ENCODE measurements around the gene P4HTM. TPM values are rescaled to one million over a fixed set of nuclear protein-coding genes. Genes with fewer than 3 reads are reported as not detected.
A peak's percentile ranks its signal among the peaks of the same experiment; 100 is the strongest.

Gene P4HTM
- total and polyA plus RNA-seq, 2 of the 8 experiments (the other 6 are each of a cell fraction or from before 2014, with no cell fraction given): 19.1 to 25.4 TPM

DNA sequence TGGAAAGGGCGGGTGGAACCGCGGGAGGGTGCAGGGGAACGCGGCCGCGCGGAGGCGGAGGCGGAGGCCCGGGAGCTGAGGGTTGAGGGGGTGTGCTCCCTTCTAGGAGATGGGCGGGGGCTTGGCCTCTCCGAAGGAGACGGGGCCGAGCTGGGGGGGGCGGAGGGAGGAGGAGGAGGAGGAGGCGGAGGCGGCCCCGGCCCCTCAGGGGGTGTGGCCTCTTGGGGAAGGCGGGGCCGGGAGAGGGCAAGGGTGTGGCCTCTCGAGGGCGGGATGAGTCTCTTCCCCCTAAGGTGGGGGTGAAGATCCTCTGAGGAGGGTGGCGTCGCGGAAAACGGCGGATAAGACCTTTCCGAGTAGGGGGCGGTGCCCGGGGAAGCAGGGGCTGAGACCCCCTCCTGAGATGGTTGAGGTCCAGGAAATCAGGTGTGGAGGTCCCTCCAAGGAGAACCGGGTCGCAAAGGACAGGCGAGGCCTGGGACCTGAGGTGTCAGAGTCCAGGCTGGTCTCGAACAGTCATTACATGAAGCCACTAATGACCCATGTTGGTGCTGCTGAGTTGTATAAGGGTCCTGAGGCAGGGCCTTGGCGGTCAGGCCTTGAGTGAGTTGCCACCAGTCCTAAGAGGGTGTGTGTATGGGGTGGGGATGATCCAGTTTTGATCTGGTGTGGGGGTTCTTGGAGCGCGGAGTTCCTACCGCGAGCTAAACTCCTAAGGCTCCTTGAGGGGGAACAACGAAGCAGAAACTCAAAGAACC lies 17.9 kb downstream of the P4HTM start (continued):
- TF ChIP-seq, protein P1, sequence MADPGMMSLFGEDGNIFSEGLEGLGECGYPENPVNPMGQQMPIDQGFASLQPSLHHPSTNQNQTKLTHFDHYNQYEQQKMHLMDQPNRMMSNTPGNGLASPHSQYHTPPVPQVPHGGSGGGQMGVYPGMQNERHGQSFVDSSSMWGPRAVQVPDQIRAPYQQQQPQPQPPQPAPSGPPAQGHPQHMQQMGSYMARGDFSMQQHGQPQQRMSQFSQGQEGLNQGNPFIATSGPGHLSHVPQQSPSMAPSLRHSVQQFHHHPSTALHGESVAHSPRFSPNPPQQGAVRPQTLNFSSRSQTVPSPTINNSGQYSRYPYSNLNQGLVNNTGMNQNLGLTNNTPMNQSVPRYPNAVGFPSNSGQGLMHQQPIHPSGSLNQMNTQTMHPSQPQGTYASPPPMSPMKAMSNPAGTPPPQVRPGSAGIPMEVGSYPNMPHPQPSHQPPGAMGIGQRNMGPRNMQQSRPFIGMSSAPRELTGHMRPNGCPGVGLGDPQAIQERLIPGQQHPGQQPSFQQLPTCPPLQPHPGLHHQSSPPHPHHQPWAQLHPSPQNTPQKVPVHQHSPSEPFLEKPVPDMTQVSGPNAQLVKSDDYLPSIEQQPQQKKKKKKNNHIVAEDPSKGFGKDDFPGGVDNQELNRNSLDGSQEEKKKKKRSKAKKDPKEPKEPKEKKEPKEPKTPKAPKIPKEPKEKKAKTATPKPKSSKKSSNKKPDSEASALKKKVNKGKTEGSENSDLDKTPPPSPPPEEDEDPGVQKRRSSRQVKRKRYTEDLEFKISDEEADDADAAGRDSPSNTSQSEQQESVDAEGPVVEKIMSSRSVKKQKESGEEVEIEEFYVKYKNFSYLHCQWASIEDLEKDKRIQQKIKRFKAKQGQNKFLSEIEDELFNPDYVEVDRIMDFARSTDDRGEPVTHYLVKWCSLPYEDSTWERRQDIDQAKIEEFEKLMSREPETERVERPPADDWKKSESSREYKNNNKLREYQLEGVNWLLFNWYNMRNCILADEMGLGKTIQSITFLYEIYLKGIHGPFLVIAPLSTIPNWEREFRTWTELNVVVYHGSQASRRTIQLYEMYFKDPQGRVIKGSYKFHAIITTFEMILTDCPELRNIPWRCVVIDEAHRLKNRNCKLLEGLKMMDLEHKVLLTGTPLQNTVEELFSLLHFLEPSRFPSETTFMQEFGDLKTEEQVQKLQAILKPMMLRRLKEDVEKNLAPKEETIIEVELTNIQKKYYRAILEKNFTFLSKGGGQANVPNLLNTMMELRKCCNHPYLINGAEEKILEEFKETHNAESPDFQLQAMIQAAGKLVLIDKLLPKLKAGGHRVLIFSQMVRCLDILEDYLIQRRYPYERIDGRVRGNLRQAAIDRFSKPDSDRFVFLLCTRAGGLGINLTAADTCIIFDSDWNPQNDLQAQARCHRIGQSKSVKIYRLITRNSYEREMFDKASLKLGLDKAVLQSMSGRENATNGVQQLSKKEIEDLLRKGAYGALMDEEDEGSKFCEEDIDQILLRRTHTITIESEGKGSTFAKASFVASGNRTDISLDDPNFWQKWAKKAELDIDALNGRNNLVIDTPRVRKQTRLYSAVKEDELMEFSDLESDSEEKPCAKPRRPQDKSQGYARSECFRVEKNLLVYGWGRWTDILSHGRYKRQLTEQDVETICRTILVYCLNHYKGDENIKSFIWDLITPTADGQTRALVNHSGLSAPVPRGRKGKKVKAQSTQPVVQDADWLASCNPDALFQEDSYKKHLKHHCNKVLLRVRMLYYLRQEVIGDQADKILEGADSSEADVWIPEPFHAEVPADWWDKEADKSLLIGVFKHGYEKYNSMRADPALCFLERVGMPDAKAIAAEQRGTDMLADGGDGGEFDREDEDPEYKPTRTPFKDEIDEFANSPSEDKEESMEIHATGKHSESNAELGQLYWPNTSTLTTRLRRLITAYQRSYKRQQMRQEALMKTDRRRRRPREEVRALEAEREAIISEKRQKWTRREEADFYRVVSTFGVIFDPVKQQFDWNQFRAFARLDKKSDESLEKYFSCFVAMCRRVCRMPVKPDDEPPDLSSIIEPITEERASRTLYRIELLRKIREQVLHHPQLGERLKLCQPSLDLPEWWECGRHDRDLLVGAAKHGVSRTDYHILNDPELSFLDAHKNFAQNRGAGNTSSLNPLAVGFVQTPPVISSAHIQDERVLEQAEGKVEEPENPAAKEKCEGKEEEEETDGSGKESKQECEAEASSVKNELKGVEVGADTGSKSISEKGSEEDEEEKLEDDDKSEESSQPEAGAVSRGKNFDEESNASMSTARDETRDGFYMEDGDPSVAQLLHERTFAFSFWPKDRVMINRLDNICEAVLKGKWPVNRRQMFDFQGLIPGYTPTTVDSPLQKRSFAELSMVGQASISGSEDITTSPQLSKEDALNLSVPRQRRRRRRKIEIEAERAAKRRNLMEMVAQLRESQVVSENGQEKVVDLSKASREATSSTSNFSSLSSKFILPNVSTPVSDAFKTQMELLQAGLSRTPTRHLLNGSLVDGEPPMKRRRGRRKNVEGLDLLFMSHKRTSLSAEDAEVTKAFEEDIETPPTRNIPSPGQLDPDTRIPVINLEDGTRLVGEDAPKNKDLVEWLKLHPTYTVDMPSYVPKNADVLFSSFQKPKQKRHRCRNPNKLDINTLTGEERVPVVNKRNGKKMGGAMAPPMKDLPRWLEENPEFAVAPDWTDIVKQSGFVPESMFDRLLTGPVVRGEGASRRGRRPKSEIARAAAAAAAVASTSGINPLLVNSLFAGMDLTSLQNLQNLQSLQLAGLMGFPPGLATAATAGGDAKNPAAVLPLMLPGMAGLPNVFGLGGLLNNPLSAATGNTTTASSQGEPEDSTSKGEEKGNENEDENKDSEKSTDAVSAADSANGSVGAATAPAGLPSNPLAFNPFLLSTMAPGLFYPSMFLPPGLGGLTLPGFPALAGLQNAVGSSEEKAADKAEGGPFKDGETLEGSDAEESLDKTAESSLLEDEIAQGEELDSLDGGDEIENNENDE (IDR thresholded peaks at IDR 0.05; ENCODE audit: insufficient replicate concordance, low read length): no peak
- TF ChIP-seq TEAD4 (IDR thresholded peaks at IDR 0.05; ENCODE audit: low read depth, low read length) (no peak), ATF2 (IDR thresholded peaks at IDR 0.05; ENCODE audit: low read length) (no peak), BACH1 (IDR thresholded peaks at IDR 0.05; ENCODE audit: low read length) (no peak), POLR2A (IDR thresholded peaks at IDR 0.05; ENCODE audit: control extremely low read depth in 1 of 2, low read depth in 2 of 2, low read length in 2 of 2) (0 out of 3 replicates have a peak, but pooled peaks of 1 of the 2 experiments have one; percentile 43), EGR1 (IDR thresholded peaks at IDR 0.05; ENCODE audit: borderline replicate concordance, low read depth, low read length) (peak; percentile 29; the same call in 1 of the 2 replicates), SAP30 (IDR thresholded peaks at IDR 0.05; ENCODE audit: insufficient read depth, insufficient replicate concordance, low read length) (no peak)

All from H1 (cell line).